Activated CD4-positive, alpha-beta memory T cell treated with anti-CD3 and anti-CD28 coated beads for 36 hours (primary cell): ENCODE measurements around the gene UBE2V1. TPM values are rescaled to one million over a fixed set of nuclear protein-coding genes. Genes with fewer than 3 reads are reported as not detected.

Experiments used
- CTCF ChIA-PET: fragments of 350-600 bp; sonication (Branson Sonifier 250); formaldehyde crosslinking; loops from one replicate; lab custom pipeline; 2021; ENCODE audit warnings: antibody characterized with exemption, inconsistent platforms; lab: Charles Lee
- POLR2A ChIA-PET: fragments of 350-600 bp; sonication (Branson Sonifier 250); formaldehyde crosslinking; loops from one replicate; lab custom pipeline; 2021; ENCODE audit warnings: antibody characterized with exemption; lab: Charles Lee
- DNase-seq: peaks from one replicate; pipeline ENCODE4 v3.0.0-alpha.2; 2020
- H3K27ac Mint-ChIP-seq: one replicate; pipeline ENCODE4 v1.8.0; 2021; ENCODE audit warnings: mixed read lengths
- H3K27me3 Mint-ChIP-seq: one replicate; pipeline ENCODE4 v1.8.0; 2021; ENCODE audit warnings: mixed read lengths
- H3K36me3 Mint-ChIP-seq: one replicate; pipeline ENCODE4 v1.8.0; 2021; ENCODE audit warnings: mixed read lengths
- H3K4me1 Mint-ChIP-seq: one replicate; pipeline ENCODE4 v1.8.0; 2021; ENCODE audit warnings: low read depth, mixed read lengths
- H3K4me3 Mint-ChIP-seq: one replicate; pipeline ENCODE4 v1.8.0; 2021; ENCODE audit warnings: mild to moderate bottlenecking, mixed read lengths
- H3K9me3 Mint-ChIP-seq: one replicate; pipeline ENCODE4 v1.8.0; 2021; ENCODE audit warnings: mixed read lengths
- intact Hi-C: fragments of 100-400 bp; cut with micrococcal nuclease; formaldehyde crosslinking; loops from one replicate; pipeline ENCODE4 v1.15.1; 2023
- total RNA-seq, 2 experiments: library from RNA; stranded (reverse); gene quantifications; one replicate each; pipeline ENCODE4 v1.2.3, GENCODE V29; 2021

The UBE2V1 gene
- total RNA-seq, 2 experiments from 2014 or later = 167 to 172 TPM

GRCh38 chr20:50050660-50051308 lies 62.2 kb downstream of the UBE2V1 start:
- POLR2A ChIA-PET = no interaction called here
- intact Hi-C loops = no loop called here
- no peak for DNase-seq
- Mint-ChIP-seq H3K9me3 (peaks cover under 1% of the 10 kb centered on the region), H3K27ac (no peak overlapping the region), H3K4me1 (no peaks in the 10 kb centered on the region), H3K4me3 (no peak overlapping the region), H3K27me3 (peaks cover 14% of the 10 kb centered on the region), H3K36me3 (no peaks in the 10 kb centered on the region)
- CTCF ChIA-PET = interaction anchor here (2.0 kb wide), 1 partner anchor 20 kb away, joined by 12 read pairs; no protein-coding TSS in a partner anchor

GRCh38 chr20:50050214-50050613 lies 62.7 kb downstream of the UBE2V1 start:
- H3K27ac Mint-ChIP-seq = no peak overlapping the region
- ChIA-PET CTCF (interaction anchor here (2.0 kb wide), 1 partner anchor 21 kb away, joined by 12 read pairs; no protein-coding TSS in a partner anchor), POLR2A (no interaction called here)
- no peak overlapping the region for H3K4me3 Mint-ChIP-seq
- DNase-seq = no peak
- peaks cover 2% of the 10 kb centered on the region for H3K9me3 Mint-ChIP-seq
- intact Hi-C loops = no loop called here
- H3K27me3 Mint-ChIP-seq = peaks cover 16% of the 10 kb centered on the region
- H3K36me3 Mint-ChIP-seq = no peaks in the 10 kb centered on the region
- no peaks in the 10 kb centered on the region for H3K4me1 Mint-ChIP-seq

- POLR2A ChIA-PET = no interaction called here
- intact Hi-C loops = no loop called here
- no peaks in the 10 kb centered on the region for H3K4me1 Mint-ChIP-seq
- DNase-seq = no peak
- peaks cover 18% of the 10 kb centered on the region for H3K27me3 Mint-ChIP-seq
- H3K27ac Mint-ChIP-seq = no peak overlapping the region
- H3K9me3 Mint-ChIP-seq = peaks cover 2% of the 10 kb centered on the region
- H3K36me3 Mint-ChIP-seq = no peaks in the 10 kb centered on the region
- CTCF ChIA-PET = interaction anchor here (2.0 kb wide), 1 partner anchor 21 kb away, joined by 12 read pairs; no protein-coding TSS in a partner anchor
- no peak overlapping the region for H3K4me3 Mint-ChIP-seq
These were observed 63.4 kb downstream of the UBE2V1 start for GRCh38 chr20:50049442-50050026.

GRCh38 chr20:50048420-50049166 lies 64.4 kb downstream of the UBE2V1 start:
- H3K27me3 Mint-ChIP-seq = peaks cover 14% of the 10 kb centered on the region
- H3K27ac Mint-ChIP-seq = no peak overlapping the region
- H3K4me3 Mint-ChIP-seq = no peak overlapping the region
- ChIA-PET POLR2A (no interaction called here), CTCF (interaction anchor here (2.0 kb wide), 1 partner anchor 22 kb away, joined by 12 read pairs; no protein-coding TSS in a partner anchor)
- DNase-seq = peak; percentile 27
- intact Hi-C loops = no loop called here
- no peaks in the 10 kb centered on the region for H3K4me1 Mint-ChIP-seq
- H3K36me3 Mint-ChIP-seq = no peaks in the 10 kb centered on the region
- peaks cover 2% of the 10 kb centered on the region for H3K9me3 Mint-ChIP-seq

- peaks cover 12% of the 10 kb centered on the region for H3K27me3 Mint-ChIP-seq
- POLR2A ChIA-PET = no interaction called here
- no peak for DNase-seq
- H3K27ac Mint-ChIP-seq = no peak overlapping the region
- peaks cover 2% of the 10 kb centered on the region for H3K9me3 Mint-ChIP-seq
- no peaks in the 10 kb centered on the region for H3K4me1 Mint-ChIP-seq
- H3K36me3 Mint-ChIP-seq = no peaks in the 10 kb centered on the region
- CTCF ChIA-PET = interaction anchor here (1.8 kb wide), 1 partner anchor 27 kb away, joined by 8 read pairs; no protein-coding TSS in a partner anchor
- no peak overlapping the region for H3K4me3 Mint-ChIP-seq
- intact Hi-C loops = no loop called here
These were observed 68.5 kb downstream of the UBE2V1 start for GRCh38 chr20:50044353-50044960.

- intact Hi-C loops = no loop called here
- ChIA-PET POLR2A (no interaction called here), CTCF (no interaction called here)
- peaks cover 12% of the 10 kb centered on the region for H3K27me3 Mint-ChIP-seq
- H3K9me3 Mint-ChIP-seq = peaks cover 2% of the 10 kb centered on the region
- H3K27ac Mint-ChIP-seq = no peak overlapping the region
- H3K36me3 Mint-ChIP-seq = no peaks in the 10 kb centered on the region
- no peak for DNase-seq
- H3K4me3 Mint-ChIP-seq = no peak overlapping the region
- no peaks in the 10 kb centered on the region for H3K4me1 Mint-ChIP-seq
These were observed 69.2 kb downstream of the UBE2V1 start for GRCh38 chr20:50043573-50044352.

GRCh38 chr20:50042370-50043313 lies 70.3 kb downstream of the UBE2V1 start:
- POLR2A ChIA-PET = no interaction called here
- no peaks in the 10 kb centered on the region for H3K36me3 Mint-ChIP-seq
- CTCF ChIA-PET = interaction anchor here (1.3 kb wide), 1 partner anchor 29 kb away, joined by 7 read pairs; no protein-coding TSS in a partner anchor
- H3K4me1 Mint-ChIP-seq = no peaks in the 10 kb centered on the region
- peaks cover 2% of the 10 kb centered on the region for H3K9me3 Mint-ChIP-seq
- DNase-seq = no peak
- no peak overlapping the region for H3K27ac Mint-ChIP-seq
- H3K27me3 Mint-ChIP-seq = peaks cover 7% of the 10 kb centered on the region
- intact Hi-C loops = no loop called here
- H3K4me3 Mint-ChIP-seq = no peak overlapping the region

- Mint-ChIP-seq H3K4me3 (no peak overlapping the region), H3K36me3 (no peaks in the 10 kb centered on the region), H3K4me1 (no peaks in the 10 kb centered on the region), H3K27me3 (peaks cover 6% of the 10 kb centered on the region), H3K27ac (no peak overlapping the region), H3K9me3 (peaks cover 2% of the 10 kb centered on the region)
- CTCF ChIA-PET = interaction anchor here (1.3 kb wide), 1 partner anchor 30 kb away, joined by 7 read pairs; no protein-coding TSS in a partner anchor
- POLR2A ChIA-PET = no interaction called here
- intact Hi-C loops = no loop called here
- DNase-seq = no peak
These were observed 71.6 kb downstream of the UBE2V1 start for GRCh38 chr20:50041246-50041873.

- intact Hi-C loops = no loop called here
- Mint-ChIP-seq H3K9me3 (peaks cover under 1% of the 10 kb centered on the region), H3K4me1 (no peaks in the 10 kb centered on the region), H3K4me3 (no peak overlapping the region), H3K36me3 (no peaks in the 10 kb centered on the region), H3K27me3 (peaks cover 2% of the 10 kb centered on the region), H3K27ac (no peak overlapping the region)
- POLR2A ChIA-PET = no interaction called here
- no peak for DNase-seq
- CTCF ChIA-PET = no interaction called here
These were observed 72.3 kb downstream of the UBE2V1 start for GRCh38 chr20:50040432-50041245.
